Endothelial cell of umbilical vein (primary cell): ENCODE measurements around the gene RBM18. TPM values are rescaled to one million over a fixed set of nuclear protein-coding genes. Genes with fewer than 3 reads are reported as not detected.

ENCODE experiments used
- BruUV-seq: library from RNA; stranded (reverse); fragments of 400-500 nt; replicated peaks from 2 replicates; lab custom pipeline; 2021; lab: Mats Ljungman, UMichigan
- CTCF ChIA-PET: fragments of 300-600, 350-600 bp; sonication (Branson Sonifier 250); formaldehyde crosslinking; loops from one replicate; lab custom pipeline; 2021; ENCODE audit warnings: antibody characterized with exemption, inconsistent platforms; lab: Charles Lee
- POLR2A ChIA-PET: fragments of 300-600, 350-600 bp; sonication (Branson Sonifier 250); formaldehyde crosslinking; loops from one replicate; lab custom pipeline; 2021; ENCODE audit warnings: antibody characterized with exemption, inconsistent platforms; lab: Charles Lee
- DNase-seq: peaks from one replicate; pipeline ENCODE4 v3.0.0-alpha.2; 2011; ENCODE audit warnings: low read depth, low spot score
- FAIRE-seq: peaks from 2 replicates; lab custom pipeline; 2011; peaks lifted over from hg19 to GRCh38; lab: Jason Lieb, UNC
- H2AFZ ChIP-seq: 2 replicates; pipeline ENCODE4 v1.6.0; 2012; ENCODE audit warnings: low read depth, low read length, control low read depth, inconsistent platforms
- H3K27ac ChIP-seq: 2 replicates; pipeline ENCODE4 v1.5.1; 2011; ENCODE audit warnings: low read depth, mild to moderate bottlenecking, control low read depth, low read length, moderate library complexity; ENCODE audit not compliant: insufficient read depth
- H3K27me3 ChIP-seq, 2 experiments: 2 replicates each; pipeline versions ENCODE4 v1.6.0 to v1.6.1; 2011; ENCODE audit warnings: low read length in 2 of 2, mixed read lengths in 1 of 2; ENCODE audit not compliant: control insufficient read depth in 2 of 2, insufficient read depth in 2 of 2
- H3K36me3 ChIP-seq, 2 experiments: 2 replicates in 1 of 2; 3 replicates in 1 of 2; pipeline ENCODE4 v1.5.1; 2011; ENCODE audit warnings: low read length in 2 of 2, mild to moderate bottlenecking in 1 of 2, moderate library complexity in 1 of 2; ENCODE audit not compliant: control insufficient read depth in 2 of 2, insufficient read depth in 2 of 2; ENCODE audit errors: extremely low read depth in 1 of 2
- H3K4me1 ChIP-seq: 3 replicates; pipeline ENCODE4 v1.5.1; 2011; ENCODE audit warnings: mild to moderate bottlenecking, low read length; ENCODE audit not compliant: control insufficient read depth, insufficient read depth; ENCODE audit errors: extremely low read depth
- H3K4me2 ChIP-seq: 2 replicates; pipeline ENCODE4 v1.6.1; 2011; ENCODE audit warnings: low read length, control low read depth, mixed read lengths; ENCODE audit not compliant: insufficient read depth
- H3K4me3 ChIP-seq, 3 experiments: fragments of 200-600 bp in 1 of 3; sonication (generic), shearing (Covaris generic) in 1 of 3; replicated peaks in 1 of 3; 2 replicates each; pipeline ENCODE4 v1.5.1; 2011 to 2016; ENCODE audit warnings: control low read depth in 3 of 3, low read length in 3 of 3, mild to moderate bottlenecking in 2 of 3, inconsistent platforms in 1 of 3, low read depth in 1 of 3, moderate library complexity in 1 of 3; ENCODE audit not compliant: insufficient read depth in 1 of 3
- H3K79me2 ChIP-seq: 2 replicates; pipeline ENCODE4 v1.6.0; 2012; ENCODE audit warnings: low read length, inconsistent platforms; ENCODE audit not compliant: control insufficient read depth, insufficient read depth
- H3K9ac ChIP-seq: replicated peaks from 2 replicates; pipeline ENCODE3; 2011; ENCODE audit warnings: low read length, control low read depth; ENCODE audit not compliant: insufficient read depth; ENCODE audit errors: extremely low read depth
- H3K9me1 ChIP-seq: replicated peaks from 3 replicates; pipeline ENCODE4 v1.6.0; 2011; ENCODE audit warnings: mild to moderate bottlenecking, low read length; ENCODE audit not compliant: control insufficient read depth, insufficient read depth; ENCODE audit errors: extremely low read depth
- H3K9me3 ChIP-seq: replicated peaks from 2 replicates; pipeline ENCODE4 v1.5.1; 2012; ENCODE audit warnings: low read length, inconsistent platforms; ENCODE audit not compliant: control insufficient read depth, insufficient read depth
- H4K20me1 ChIP-seq: replicated peaks from 2 replicates; pipeline ENCODE3; 2011; ENCODE audit warnings: mild to moderate bottlenecking, low read length; ENCODE audit not compliant: control insufficient read depth, insufficient read depth; ENCODE audit errors: extremely low read depth
- CTCF ChIP-seq, 2 donors: IDR thresholded peaks; 1 replicate in 1 of 2; 2 replicates in 1 of 2; pipeline ENCODE4 v1.5.1; 2011; ENCODE audit warnings: low read length in 2 of 2, mild to moderate bottlenecking in 2 of 2, moderate library complexity in 2 of 2, control low read depth in 1 of 2, inconsistent platforms in 1 of 2, low read depth in 1 of 2; ENCODE audit not compliant: insufficient read depth in 1 of 2; ENCODE audit errors: extremely low read depth in 1 of 2
- EZH2 ChIP-seq: IDR thresholded peaks from 2 replicates; pipeline ENCODE4 v1.6.1; 2012; ENCODE audit warnings: borderline replicate concordance, low read depth, mild to moderate bottlenecking, moderate library complexity, low read length, inconsistent platforms; ENCODE audit not compliant: severe bottlenecking
- FOS ChIP-seq: IDR thresholded peaks from 2 replicates; pipeline ENCODE4 v1.6.1; 2011; ENCODE audit warnings: mild to moderate bottlenecking, low read length, moderate library complexity, borderline replicate concordance; ENCODE audit not compliant: insufficient read depth
- GATA2 ChIP-seq: IDR thresholded peaks from 2 replicates; pipeline ENCODE4 v1.7.0; 2011; ENCODE audit warnings: low read depth, mild to moderate bottlenecking, moderate library complexity, mixed read lengths, low read length; ENCODE audit not compliant: insufficient read length, insufficient read depth
- JUN ChIP-seq: IDR thresholded peaks from 2 replicates; pipeline ENCODE4 v1.6.1; 2011; ENCODE audit warnings: borderline replicate concordance, low read depth; ENCODE audit not compliant: insufficient read length, insufficient read depth
- MAX ChIP-seq: IDR thresholded peaks from 2 replicates; pipeline ENCODE4 v1.6.1; 2011; ENCODE audit not compliant: insufficient read depth, insufficient read length
- MYC ChIP-seq: IDR thresholded peaks from one replicate; pipeline ENCODE4 v1.6.1; 2011; ENCODE audit warnings: mild to moderate bottlenecking, low read depth, low read length
- POLR2A ChIP-seq: IDR thresholded peaks from 2 replicates; pipeline ENCODE4 v1.6.1; 2012; ENCODE audit warnings: low read depth, mild to moderate bottlenecking, control low read depth, low read length
- POLR2AphosphoS5 ChIP-seq: IDR thresholded peaks from 2 replicates; pipeline ENCODE4 v1.6.1; 2012; ENCODE audit warnings: low read depth, mild to moderate bottlenecking, control low read depth, low read length, moderate library complexity; ENCODE audit not compliant: insufficient read depth
- dilution Hi-C: fragments of 300-500 bp; cut with MboI; formaldehyde crosslinking; loops from one replicate; pipeline ENCODE4 v1.15.0; 2019; ENCODE audit warnings: low sequenced_read_pairs; ENCODE audit not compliant: extremely low pct_ligation_motif_present
- intact Hi-C: fragments of 100-400 bp; cut with micrococcal nuclease; formaldehyde crosslinking; loops from one replicate; pipeline ENCODE4 v1.10.0; 2022
- polyA plus RNA-seq, 4 experiments: library from polyadenylated mRNA; depleted of rRNA in 3 of 4; stranded (reverse) in 3 of 4; unstranded in 1 of 4; fragments of >200 nt; gene quantifications; 2 replicates each; pipeline versions ENCODE4 v1.2.1 to v1.2.3, GENCODE V29; 2011 to 2012; ENCODE audit warnings: missing spikeins in 1 of 4
- total RNA-seq: library from RNA; stranded (reverse); gene quantifications from 2 replicates; pipeline ENCODE4 v1.2.3, GENCODE V29; 2021

RBM18 gene
- total and polyA plus RNA-seq, 2 donors (not counting 3 experiments of a cell fraction or from before 2014, with no cell fraction given): 7.9 to 26.9 TPM

GRCh38 chr9:122219856-122220672, 44.6 kb downstream of the RBM18 start:
- H3K9ac ChIP-seq: no peak overlapping the region
- no peak overlapping the region for H2AFZ ChIP-seq
- H3K9me3 ChIP-seq: no peaks in the 10 kb centered on the region
- no TSS peak for BruUV-seq
- no peaks in the 10 kb centered on the region for H3K36me3 ChIP-seq
- H3K4me3 ChIP-seq: no peak overlapping the region
- FAIRE-seq (no peak), DNase-seq (no peak)
- H3K4me2 ChIP-seq: no peak overlapping the region
- no peak for TF ChIP-seq CTCF (IDR thresholded peaks at IDR 0.05; ENCODE audit: extremely low read depth in 1 of 2, insufficient read depth in 1 of 2, low read depth in 1 of 2, low read length in 2 of 2)
- no peak for TF ChIP-seq MYC
- no peak for TF ChIP-seq POLR2A
- TF ChIP-seq MAX: no peak
- TF ChIP-seq FOS: no peak
- TF ChIP-seq GATA2: no peak
- no peak for TF ChIP-seq EZH2
- no peak for TF ChIP-seq JUN
- TF ChIP-seq POLR2AphosphoS5: no peak
- CTCF ChIA-PET: interaction anchor here (1.1 kb wide), 2 partner anchors 88 to 95 kb away, joined by 3 read pairs; no protein-coding TSS in a partner anchor
- POLR2A ChIA-PET: no interaction called here
- H3K79me2 ChIP-seq: no peaks in the 10 kb centered on the region
- no peaks in the 10 kb centered on the region for H3K9me1 ChIP-seq
- dilution Hi-C loops: no loop called here
- peaks cover 19 to 31% of the 10 kb centered on the region in 2 experiments for H3K27me3 ChIP-seq
- H4K20me1 ChIP-seq: no peaks in the 10 kb centered on the region
- H3K4me1 ChIP-seq: peaks cover 9% of the 10 kb centered on the region
- H3K27ac ChIP-seq: no peak overlapping the region
- intact Hi-C loops: no loop called here
